ENCODE measurements around the gene TPP1. TPM values are rescaled to one million over a fixed set of nuclear protein-coding genes. Genes with fewer than 3 reads are reported as not detected.

Gene TPP1
- total and polyA plus RNA-seq, 9 of the 15 experiments (the other 6 are each of a cell fraction or from before 2014, with no cell fraction given) = 7.5 to 75.8 (median 15.7) TPM

DNA sequence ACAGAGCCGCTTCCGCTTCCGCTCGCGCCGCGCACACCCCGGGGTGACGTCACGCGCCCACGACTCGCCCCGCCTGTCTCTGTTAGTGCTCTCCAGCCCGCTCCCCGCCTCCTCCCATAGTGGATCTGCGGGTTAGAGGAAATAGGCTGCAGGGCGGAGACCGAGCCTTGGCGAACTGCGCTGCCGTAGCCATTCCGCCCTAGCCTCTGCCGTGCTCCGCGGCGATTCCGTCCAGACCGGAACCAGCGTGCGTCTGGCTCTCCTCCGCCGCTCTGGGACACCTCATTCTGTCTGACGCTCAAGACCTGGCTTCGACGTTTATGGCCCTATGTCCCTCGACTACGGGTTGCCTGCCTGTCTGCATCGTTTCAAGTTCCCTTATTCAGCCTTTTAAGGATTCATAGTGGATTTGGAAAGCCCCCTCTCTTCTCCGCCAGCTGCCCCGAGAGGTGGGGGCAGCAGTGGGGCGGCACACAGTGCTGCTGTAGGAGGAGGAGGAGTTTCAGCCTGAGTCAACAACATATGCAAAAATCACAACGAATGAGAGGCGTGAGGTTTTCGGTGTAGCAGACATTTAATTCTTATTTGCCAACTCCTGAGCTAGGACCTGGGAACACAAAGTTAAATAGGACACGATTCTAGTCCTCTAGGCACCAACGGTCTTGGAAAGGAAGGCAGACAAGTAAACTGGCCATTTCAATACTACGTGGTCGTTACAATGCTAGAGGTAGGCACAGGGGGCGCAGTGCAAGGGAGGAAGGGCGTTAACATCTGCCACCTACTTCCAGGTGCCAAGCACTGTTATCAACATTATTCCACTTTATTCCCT lies 6.8 kb downstream of the TPP1 start, which contains the start of gene TAF10 (continued):
- peak; percentile 88 for TF ChIP-seq KDM5B (IDR thresholded peaks at IDR 0.05; ENCODE audit: insufficient replicate concordance, low read depth, low read length)
- peak; percentile 83 for TF ChIP-seq POLR2H (tag; IDR thresholded peaks at IDR 0.05; ENCODE audit: low read depth)
- no peak; the same call in 1 of the 2 replicates for TF ChIP-seq HMGXB4 (CRISPR knock-in tag; IDR thresholded peaks at IDR 0.05)
- no peak for TF ChIP-seq ZNF57 (CRISPR knock-in tag; IDR thresholded peaks at IDR 0.05)
- TF ChIP-seq, protein P1, sequence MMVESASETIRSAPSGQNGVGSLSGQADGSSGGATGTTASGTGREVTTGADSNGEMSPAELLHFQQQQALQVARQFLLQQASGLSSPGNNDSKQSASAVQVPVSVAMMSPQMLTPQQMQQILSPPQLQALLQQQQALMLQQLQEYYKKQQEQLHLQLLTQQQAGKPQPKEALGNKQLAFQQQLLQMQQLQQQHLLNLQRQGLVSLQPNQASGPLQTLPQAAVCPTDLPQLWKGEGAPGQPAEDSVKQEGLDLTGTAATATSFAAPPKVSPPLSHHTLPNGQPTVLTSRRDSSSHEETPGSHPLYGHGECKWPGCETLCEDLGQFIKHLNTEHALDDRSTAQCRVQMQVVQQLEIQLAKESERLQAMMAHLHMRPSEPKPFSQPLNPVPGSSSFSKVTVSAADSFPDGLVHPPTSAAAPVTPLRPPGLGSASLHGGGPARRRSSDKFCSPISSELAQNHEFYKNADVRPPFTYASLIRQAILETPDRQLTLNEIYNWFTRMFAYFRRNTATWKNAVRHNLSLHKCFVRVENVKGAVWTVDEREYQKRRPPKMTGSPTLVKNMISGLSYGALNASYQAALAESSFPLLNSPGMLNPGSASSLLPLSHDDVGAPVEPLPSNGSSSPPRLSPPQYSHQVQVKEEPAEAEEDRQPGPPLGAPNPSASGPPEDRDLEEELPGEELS (CRISPR knock-in tag; IDR thresholded peaks at IDR 0.05; ENCODE audit: borderline replicate concordance) = no peak
- no peak for TF ChIP-seq TCF7L2 (IDR thresholded peaks at IDR 0.05; ENCODE audit: low read depth, low read length)
- TF ChIP-seq ZBTB33 (CRISPR knock-in tag; IDR thresholded peaks at IDR 0.05) = no peak
- peak; percentile 33; the same call in 1 of the 2 replicates for TF ChIP-seq RFX5 (IDR thresholded peaks at IDR 0.05; ENCODE audit: low read depth, low read length)
- no peak for TF ChIP-seq RBBP5 (IDR thresholded peaks at IDR 0.05; ENCODE audit: borderline replicate concordance, insufficient read depth, low read length, poor library complexity, severe bottlenecking)
- TF ChIP-seq, protein P2, sequence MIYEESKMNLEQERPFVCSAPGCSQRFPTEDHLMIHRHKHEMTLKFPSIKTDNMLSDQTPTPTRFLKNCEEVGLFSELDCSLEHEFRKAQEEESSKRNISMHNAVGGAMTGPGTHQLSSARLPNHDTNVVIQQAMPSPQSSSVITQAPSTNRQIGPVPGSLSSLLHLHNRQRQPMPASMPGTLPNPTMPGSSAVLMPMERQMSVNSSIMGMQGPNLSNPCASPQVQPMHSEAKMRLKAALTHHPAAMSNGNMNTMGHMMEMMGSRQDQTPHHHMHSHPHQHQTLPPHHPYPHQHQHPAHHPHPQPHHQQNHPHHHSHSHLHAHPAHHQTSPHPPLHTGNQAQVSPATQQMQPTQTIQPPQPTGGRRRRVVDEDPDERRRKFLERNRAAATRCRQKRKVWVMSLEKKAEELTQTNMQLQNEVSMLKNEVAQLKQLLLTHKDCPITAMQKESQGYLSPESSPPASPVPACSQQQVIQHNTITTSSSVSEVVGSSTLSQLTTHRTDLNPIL (CRISPR knock-in tag; IDR thresholded peaks at IDR 0.05) = no peak
- no peak for TF ChIP-seq MCM7 (IDR thresholded peaks at IDR 0.05)
- 0 out of 2 replicates have a peak, but pooled peaks have one; percentile 26 for TF ChIP-seq CREB3 (tag; conservative IDR thresholded peaks at IDR 0.05; ENCODE audit: low read depth)
- TF ChIP-seq FUS (optimal IDR thresholded peaks at IDR 0.05; ENCODE audit: low read depth, low read length) = no peak
- TF ChIP-seq NONO (IDR thresholded peaks at IDR 0.05; ENCODE audit: low read depth in 2 of 2, low read length in 1 of 2) = no peak
- no peak for TF ChIP-seq SAFB (IDR thresholded peaks at IDR 0.05; ENCODE audit: borderline replicate concordance, low read depth, low read length)
- TF ChIP-seq GATA2 (CRISPR knock-in tag; IDR thresholded peaks at IDR 0.05) = no peak

Data from K562 (cell line).